Ishikawa (cell line): ENCODE results near the gene CACNA1G.

Experiments
- CEBPB ChIP-seq: IDR thresholded peaks from 2 replicates; pipeline ENCODE4 v1.6.1; 2012
- CREB1 ChIP-seq: IDR thresholded peaks from 2 replicates; pipeline ENCODE4 v1.6.1; 2012; ENCODE audit warnings: low read depth
- EGR1 ChIP-seq: IDR thresholded peaks from 2 replicates; pipeline ENCODE4 v1.6.1; 2012
- EP300 ChIP-seq: IDR thresholded peaks from 2 replicates; pipeline ENCODE4 v1.6.1; 2012; ENCODE audit warnings: borderline replicate concordance
- FOXM1 ChIP-seq: IDR thresholded peaks from 2 replicates; pipeline ENCODE4 v1.6.1; 2012; ENCODE audit warnings: low read depth, borderline replicate concordance
- NFIC ChIP-seq: IDR thresholded peaks from 2 replicates; pipeline ENCODE4 v1.6.1; 2012
- RAD21 ChIP-seq: IDR thresholded peaks from 2 replicates; pipeline ENCODE4 v1.6.1; 2012; ENCODE audit warnings: low read depth
- TAF1 ChIP-seq: IDR thresholded peaks from 2 replicates; pipeline ENCODE4 v1.6.1; 2012; ENCODE audit warnings: low read depth, mild to moderate bottlenecking
- TCF12 ChIP-seq: IDR thresholded peaks from 2 replicates; pipeline ENCODE4 v1.6.1; 2012; ENCODE audit warnings: low read depth
- TEAD4 ChIP-seq: IDR thresholded peaks from 2 replicates; pipeline ENCODE4 v1.6.1; 2012
- YY1 ChIP-seq: IDR thresholded peaks from 2 replicates; pipeline ENCODE4 v1.6.1; 2012; ENCODE audit warnings: low read depth
- ZBTB7A ChIP-seq: IDR thresholded peaks from 2 replicates; pipeline ENCODE4 v1.6.1; 2012; ENCODE audit warnings: low read depth
- TF ChIP-seq, protein P1 (sequence below): IDR thresholded peaks from 2 replicates; pipeline ENCODE4 v1.6.1; 2012
- TF ChIP-seq, protein P2 (sequence below): IDR thresholded peaks from 2 replicates; pipeline ENCODE4 v1.6.1; 2012
- TF ChIP-seq, protein P3 (sequence below): IDR thresholded peaks from 2 replicates; pipeline ENCODE4 v1.6.1; 2012; ENCODE audit warnings: low read depth, mild to moderate bottlenecking

Gene CACNA1G

DNA sequence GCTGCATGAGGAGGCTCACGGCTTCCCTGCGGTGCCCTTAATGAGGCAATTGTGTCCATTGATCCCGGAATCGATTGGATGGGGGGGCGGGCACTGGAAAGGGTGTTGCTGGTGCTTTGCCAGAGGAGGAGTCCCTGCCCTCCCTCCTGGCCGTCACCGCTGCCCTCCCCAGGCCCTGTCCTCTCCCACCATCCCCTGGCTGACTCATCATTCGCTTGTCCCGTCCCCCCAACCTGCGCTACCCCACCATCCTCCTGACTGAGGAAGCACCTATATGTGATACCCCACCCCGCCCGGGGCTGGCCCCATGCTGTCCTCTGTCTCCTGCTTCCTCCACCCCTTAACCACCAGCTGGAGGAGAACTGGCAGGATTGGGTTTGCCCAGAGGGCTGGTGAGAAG is 20.8 kb downstream of the CACNA1G start:
- TF ChIP-seq TEAD4 (no peak), CREB1 (no peak), NFIC (no peak), FOXM1 (no peak), RAD21 (no peak), TCF12 (no peak), CEBPB (no peak), ZBTB7A (no peak), TAF1 (no peak)
- TF ChIP-seq, protein P1, sequence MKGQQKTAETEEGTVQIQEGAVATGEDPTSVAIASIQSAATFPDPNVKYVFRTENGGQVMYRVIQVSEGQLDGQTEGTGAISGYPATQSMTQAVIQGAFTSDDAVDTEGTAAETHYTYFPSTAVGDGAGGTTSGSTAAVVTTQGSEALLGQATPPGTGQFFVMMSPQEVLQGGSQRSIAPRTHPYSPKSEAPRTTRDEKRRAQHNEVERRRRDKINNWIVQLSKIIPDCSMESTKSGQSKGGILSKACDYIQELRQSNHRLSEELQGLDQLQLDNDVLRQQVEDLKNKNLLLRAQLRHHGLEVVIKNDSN: no peak
- TF ChIP-seq, protein P2, sequence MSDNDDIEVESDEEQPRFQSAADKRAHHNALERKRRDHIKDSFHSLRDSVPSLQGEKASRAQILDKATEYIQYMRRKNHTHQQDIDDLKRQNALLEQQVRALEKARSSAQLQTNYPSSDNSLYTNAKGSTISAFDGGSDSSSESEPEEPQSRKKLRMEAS: no peak
- TF ChIP-seq, protein P3, sequence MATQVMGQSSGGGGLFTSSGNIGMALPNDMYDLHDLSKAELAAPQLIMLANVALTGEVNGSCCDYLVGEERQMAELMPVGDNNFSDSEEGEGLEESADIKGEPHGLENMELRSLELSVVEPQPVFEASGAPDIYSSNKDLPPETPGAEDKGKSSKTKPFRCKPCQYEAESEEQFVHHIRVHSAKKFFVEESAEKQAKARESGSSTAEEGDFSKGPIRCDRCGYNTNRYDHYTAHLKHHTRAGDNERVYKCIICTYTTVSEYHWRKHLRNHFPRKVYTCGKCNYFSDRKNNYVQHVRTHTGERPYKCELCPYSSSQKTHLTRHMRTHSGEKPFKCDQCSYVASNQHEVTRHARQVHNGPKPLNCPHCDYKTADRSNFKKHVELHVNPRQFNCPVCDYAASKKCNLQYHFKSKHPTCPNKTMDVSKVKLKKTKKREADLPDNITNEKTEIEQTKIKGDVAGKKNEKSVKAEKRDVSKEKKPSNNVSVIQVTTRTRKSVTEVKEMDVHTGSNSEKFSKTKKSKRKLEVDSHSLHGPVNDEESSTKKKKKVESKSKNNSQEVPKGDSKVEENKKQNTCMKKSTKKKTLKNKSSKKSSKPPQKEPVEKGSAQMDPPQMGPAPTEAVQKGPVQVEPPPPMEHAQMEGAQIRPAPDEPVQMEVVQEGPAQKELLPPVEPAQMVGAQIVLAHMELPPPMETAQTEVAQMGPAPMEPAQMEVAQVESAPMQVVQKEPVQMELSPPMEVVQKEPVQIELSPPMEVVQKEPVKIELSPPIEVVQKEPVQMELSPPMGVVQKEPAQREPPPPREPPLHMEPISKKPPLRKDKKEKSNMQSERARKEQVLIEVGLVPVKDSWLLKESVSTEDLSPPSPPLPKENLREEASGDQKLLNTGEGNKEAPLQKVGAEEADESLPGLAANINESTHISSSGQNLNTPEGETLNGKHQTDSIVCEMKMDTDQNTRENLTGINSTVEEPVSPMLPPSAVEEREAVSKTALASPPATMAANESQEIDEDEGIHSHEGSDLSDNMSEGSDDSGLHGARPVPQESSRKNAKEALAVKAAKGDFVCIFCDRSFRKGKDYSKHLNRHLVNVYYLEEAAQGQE: no peak

DNA sequence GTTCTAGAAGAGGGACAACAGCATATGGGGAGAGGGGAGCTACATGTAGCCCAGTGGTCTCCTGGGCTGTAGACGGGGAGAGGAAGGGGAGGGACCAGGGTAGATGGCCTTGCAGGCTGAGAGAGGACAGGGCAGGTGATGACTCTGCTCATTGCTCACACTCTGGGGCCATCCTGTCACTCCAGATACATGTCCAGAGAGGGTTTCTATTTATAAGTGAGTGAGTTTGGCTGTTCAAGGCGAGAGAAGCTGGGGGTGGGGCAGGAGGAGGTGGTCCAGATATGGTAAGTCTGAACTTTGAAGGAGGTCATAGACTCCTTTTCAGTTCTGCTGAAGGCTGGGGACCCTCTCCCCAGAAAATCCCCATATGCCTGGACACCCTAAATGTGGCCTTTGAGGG is 22.2 kb downstream of the CACNA1G start:
- TF ChIP-seq NFIC: no peak

DNA sequence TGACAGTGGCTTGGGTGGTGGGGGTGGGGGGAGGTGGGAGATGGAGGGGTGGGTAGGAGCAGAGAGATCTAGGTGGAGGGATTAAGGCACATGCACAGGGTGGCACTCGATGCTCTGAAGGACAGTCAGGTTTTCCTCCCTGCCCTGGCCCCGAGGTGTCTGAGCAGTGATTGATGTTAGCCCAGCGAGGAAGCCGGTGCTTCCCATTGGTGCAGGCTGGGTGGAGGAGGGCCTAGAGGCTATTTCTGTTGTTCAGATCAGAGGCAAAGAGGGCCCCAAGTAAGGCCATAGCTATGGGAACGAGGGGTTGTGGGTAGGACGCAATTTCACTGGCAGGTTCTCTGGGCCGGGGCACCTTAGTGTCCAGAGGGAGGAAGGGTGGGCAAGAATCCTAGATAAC is 23.1 kb downstream of the CACNA1G start:
- TF ChIP-seq EGR1: no peak
- TF ChIP-seq, protein P1: no peak
- no peak for TF ChIP-seq CREB1
- no peak for TF ChIP-seq TEAD4
- no peak for TF ChIP-seq EP300
- no peak for TF ChIP-seq TCF12
- TF ChIP-seq ZBTB7A: no peak
- no peak for TF ChIP-seq CEBPB
- TF ChIP-seq, protein P3: no peak
- TF ChIP-seq, protein P2: no peak
- TF ChIP-seq NFIC: no peak
- TF ChIP-seq FOXM1: no peak
- no peak for TF ChIP-seq TAF1
- no peak for TF ChIP-seq YY1
- no peak for TF ChIP-seq RAD21

DNA sequence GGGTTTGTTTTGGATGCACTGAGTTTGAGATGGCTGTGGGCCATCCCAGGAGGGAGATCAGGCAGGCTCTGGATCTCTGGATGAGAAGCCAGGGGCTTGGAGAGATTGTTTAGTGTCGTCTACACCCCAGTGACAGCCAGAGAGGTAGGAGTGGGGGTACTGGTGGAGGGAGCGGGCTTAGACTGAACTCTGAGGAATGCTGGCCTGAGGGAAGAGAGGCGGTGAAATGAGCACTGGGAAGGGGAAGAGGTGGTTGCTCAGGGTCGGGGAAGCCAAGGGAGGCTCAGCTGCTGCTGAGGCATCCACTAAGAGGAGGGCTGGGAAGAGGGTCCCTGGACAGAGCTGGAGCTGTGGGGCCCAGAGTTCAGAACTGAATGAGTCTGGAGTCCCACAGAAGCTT is 23.6 kb downstream of the CACNA1G start:
- no peak for TF ChIP-seq RAD21
- no peak for TF ChIP-seq CREB1
- TF ChIP-seq, protein P1: no peak
- no peak for TF ChIP-seq ZBTB7A
- no peak for TF ChIP-seq CEBPB
- no peak for TF ChIP-seq NFIC
- TF ChIP-seq, protein P3: no peak
- no peak for TF ChIP-seq EP300

DNA sequence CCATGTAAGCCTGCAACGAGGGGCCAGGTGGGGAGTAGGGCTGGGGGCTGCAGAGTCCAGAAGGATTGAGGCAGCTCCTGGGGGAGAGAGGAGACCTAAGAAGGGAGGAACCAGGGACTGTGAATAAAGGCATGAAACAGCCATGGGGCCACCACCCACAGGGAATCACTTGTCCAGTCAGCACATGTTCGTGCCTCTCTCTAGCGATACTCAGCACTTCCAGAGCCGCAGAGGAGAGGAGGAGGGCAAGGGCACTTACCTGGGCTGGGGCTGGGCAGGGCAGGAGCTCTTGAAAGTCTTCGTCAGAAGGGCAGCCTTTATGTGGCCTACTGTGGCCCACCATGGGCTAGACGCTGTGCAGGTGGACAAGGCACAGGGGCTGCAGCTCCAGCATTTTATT is 24.2 kb downstream of the CACNA1G start:
- no peak for TF ChIP-seq TCF12
- TF ChIP-seq FOXM1: no peak
- TF ChIP-seq YY1: no peak
- no peak for TF ChIP-seq RAD21
- TF ChIP-seq, protein P1: no peak
- TF ChIP-seq, protein P3: no peak
- TF ChIP-seq, protein P2: no peak
- no peak for TF ChIP-seq TEAD4
- no peak for TF ChIP-seq TAF1
